Astrocyte (in vitro differentiated cells and primary cell): ENCODE data around the gene MGP. TPM values are rescaled to one million over a fixed set of nuclear protein-coding genes. Genes with fewer than 3 reads are reported as not detected.
A peak's percentile ranks its signal among the peaks of the same experiment; 100 is the strongest.

ENCODE experiments used
- DNase-seq: peaks from one replicate; pipeline ENCODE4 v3.0.0-alpha.2; 2010; ENCODE audit warnings: low read depth
- FAIRE-seq: peaks from 2 replicates; lab custom pipeline; 2011; peaks lifted over from hg19 to GRCh38; lab: Jason Lieb, UNC
- H2AFZ ChIP-seq: 2 replicates; pipeline ENCODE4 v1.6.0; 2012; ENCODE audit warnings: low read depth, low read length, inconsistent platforms
- H3K27ac ChIP-seq: 2 replicates; pipeline ENCODE4 v1.5.1; 2011; ENCODE audit warnings: low read depth, low read length, inconsistent platforms
- H3K27me3 ChIP-seq: 2 replicates; pipeline ENCODE4 v1.6.0; 2011; ENCODE audit warnings: low read length, inconsistent platforms; ENCODE audit not compliant: insufficient read depth
- H3K36me3 ChIP-seq: 2 replicates; pipeline ENCODE4 v1.5.1; 2011; ENCODE audit warnings: low read length, inconsistent platforms; ENCODE audit not compliant: insufficient read depth
- H3K4me1 ChIP-seq: 2 replicates; pipeline ENCODE4 v1.5.1; 2011; ENCODE audit warnings: low read length, inconsistent platforms; ENCODE audit not compliant: insufficient read depth
- H3K4me2 ChIP-seq: 2 replicates; pipeline ENCODE4 v1.6.0; 2012; ENCODE audit warnings: low read length, inconsistent platforms
- H3K4me3 ChIP-seq: 2 replicates; pipeline ENCODE4 v1.5.1; 2011; ENCODE audit warnings: low read depth, mild to moderate bottlenecking, low read length, inconsistent platforms; ENCODE audit not compliant: insufficient read depth
- H3K79me2 ChIP-seq: 2 replicates; pipeline ENCODE4 v1.6.0; 2012; ENCODE audit warnings: mild to moderate bottlenecking, low read length, inconsistent platforms; ENCODE audit not compliant: insufficient read depth
- H3K9ac ChIP-seq: 2 replicates; pipeline ENCODE4 v1.6.0; 2012; ENCODE audit warnings: mild to moderate bottlenecking, low read length, inconsistent platforms
- H3K9me3 ChIP-seq: 2 replicates; pipeline ENCODE4 v1.5.1; 2012; ENCODE audit warnings: low read depth, mild to moderate bottlenecking, low read length, inconsistent platforms; ENCODE audit not compliant: insufficient read depth
- H4K20me1 ChIP-seq: 2 replicates; pipeline ENCODE4 v1.6.0; 2012; ENCODE audit warnings: low read length, inconsistent platforms; ENCODE audit not compliant: insufficient read depth
- H3K27ac Mint-ChIP-seq: one replicate; pipeline ENCODE4 v1.8.0; 2021; ENCODE audit warnings: mild to moderate bottlenecking, mixed read lengths; ENCODE audit not compliant: unreplicated experiment
- H3K27me3 Mint-ChIP-seq: one replicate; pipeline ENCODE4 v1.8.0; 2021; ENCODE audit warnings: low read depth, mixed read lengths; ENCODE audit not compliant: unreplicated experiment
- H3K36me3 Mint-ChIP-seq: one replicate; pipeline ENCODE4 v1.8.0; 2021; ENCODE audit warnings: low read depth, mixed read lengths; ENCODE audit not compliant: unreplicated experiment
- H3K4me1 Mint-ChIP-seq: one replicate; pipeline ENCODE4 v1.8.0; 2021; ENCODE audit warnings: low read depth, mixed read lengths; ENCODE audit not compliant: unreplicated experiment
- H3K4me3 Mint-ChIP-seq: one replicate; pipeline ENCODE4 v1.8.0; 2021; ENCODE audit warnings: mild to moderate bottlenecking, moderate library complexity, mixed read lengths; ENCODE audit not compliant: unreplicated experiment
- H3K9me3 Mint-ChIP-seq: one replicate; pipeline ENCODE4 v1.8.0; 2021; ENCODE audit warnings: mild to moderate bottlenecking, mixed read lengths; ENCODE audit not compliant: unreplicated experiment
- EZH2 ChIP-seq: IDR thresholded peaks from 2 replicates; pipeline ENCODE4 v1.6.1; 2012; ENCODE audit warnings: mild to moderate bottlenecking, low read length, inconsistent platforms; ENCODE audit not compliant: insufficient read depth
- total RNA-seq: library from RNA; stranded (reverse); gene quantifications from 2 replicates; pipeline ENCODE4 v1.2.1, GENCODE V29; 2021
- TF ChIP-seq, protein P1 (sequence below): IDR thresholded peaks from 2 replicates; pipeline ENCODE4 v1.5.1; 2011; ENCODE audit warnings: low read depth, mild to moderate bottlenecking, inconsistent platforms, low read length, moderate library complexity; ENCODE audit not compliant: insufficient read depth

MGP gene
- total RNA-seq, 1 donor from 2014 or later = not detected

DNA sequence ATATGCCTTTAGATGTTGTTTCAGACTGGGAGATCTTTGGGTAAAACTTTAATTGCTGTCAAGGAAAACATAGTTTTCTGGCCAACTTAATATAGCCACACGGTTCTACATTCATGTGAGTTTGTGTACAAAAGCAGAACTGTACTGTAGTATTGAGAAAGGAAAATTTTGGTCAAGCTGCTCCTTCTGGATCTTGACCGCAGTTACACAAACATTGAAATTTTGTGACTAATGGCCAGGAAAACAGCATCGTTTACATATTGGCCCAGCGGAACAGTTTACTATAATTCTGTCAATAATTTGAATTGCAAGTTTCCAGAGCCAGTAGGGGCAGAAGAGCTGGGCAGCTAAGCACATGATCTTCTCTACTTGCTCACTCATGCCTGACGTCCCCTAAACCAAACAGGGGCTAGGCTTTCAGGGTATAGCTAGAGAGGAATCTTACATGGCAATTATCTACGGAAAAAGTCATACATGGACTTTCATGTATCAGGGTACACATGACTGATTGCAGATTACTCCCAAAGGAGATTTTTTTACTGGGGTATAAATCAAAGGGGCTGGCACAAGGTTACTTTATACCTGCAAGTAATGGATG, 31.0 kb downstream of the MGP start:
- Histone ChIP-seq H3K27ac (no peak overlapping the region), H3K27me3 (no peaks in the 10 kb centered on the region), H4K20me1 (no peaks in the 10 kb centered on the region), H3K79me2 (no peaks in the 10 kb centered on the region), H2AFZ (peak overlapping the region; percentile 40), H3K9me3 (no peaks in the 10 kb centered on the region), H3K36me3 (no peaks in the 10 kb centered on the region), H3K4me2 (no peak overlapping the region), H3K9ac (no peak overlapping the region), H3K4me1 (no peaks in the 10 kb centered on the region), H3K4me3 (no peak overlapping the region)
- H3K4me1 Mint-ChIP-seq = peaks cover 2% of the 10 kb centered on the region
- no peaks in the 10 kb centered on the region for H3K27me3 Mint-ChIP-seq
- TF ChIP-seq, protein P1, sequence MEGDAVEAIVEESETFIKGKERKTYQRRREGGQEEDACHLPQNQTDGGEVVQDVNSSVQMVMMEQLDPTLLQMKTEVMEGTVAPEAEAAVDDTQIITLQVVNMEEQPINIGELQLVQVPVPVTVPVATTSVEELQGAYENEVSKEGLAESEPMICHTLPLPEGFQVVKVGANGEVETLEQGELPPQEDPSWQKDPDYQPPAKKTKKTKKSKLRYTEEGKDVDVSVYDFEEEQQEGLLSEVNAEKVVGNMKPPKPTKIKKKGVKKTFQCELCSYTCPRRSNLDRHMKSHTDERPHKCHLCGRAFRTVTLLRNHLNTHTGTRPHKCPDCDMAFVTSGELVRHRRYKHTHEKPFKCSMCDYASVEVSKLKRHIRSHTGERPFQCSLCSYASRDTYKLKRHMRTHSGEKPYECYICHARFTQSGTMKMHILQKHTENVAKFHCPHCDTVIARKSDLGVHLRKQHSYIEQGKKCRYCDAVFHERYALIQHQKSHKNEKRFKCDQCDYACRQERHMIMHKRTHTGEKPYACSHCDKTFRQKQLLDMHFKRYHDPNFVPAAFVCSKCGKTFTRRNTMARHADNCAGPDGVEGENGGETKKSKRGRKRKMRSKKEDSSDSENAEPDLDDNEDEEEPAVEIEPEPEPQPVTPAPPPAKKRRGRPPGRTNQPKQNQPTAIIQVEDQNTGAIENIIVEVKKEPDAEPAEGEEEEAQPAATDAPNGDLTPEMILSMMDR = no peak
- TF ChIP-seq EZH2 = no peak
- no peak for FAIRE-seq
- no peak overlapping the region for H3K4me3 Mint-ChIP-seq
- peaks cover 10% of the 10 kb centered on the region for H3K9me3 Mint-ChIP-seq
- no peaks in the 10 kb centered on the region for H3K36me3 Mint-ChIP-seq
- no peak overlapping the region for H3K27ac Mint-ChIP-seq
- no peak for DNase-seq

DNA sequence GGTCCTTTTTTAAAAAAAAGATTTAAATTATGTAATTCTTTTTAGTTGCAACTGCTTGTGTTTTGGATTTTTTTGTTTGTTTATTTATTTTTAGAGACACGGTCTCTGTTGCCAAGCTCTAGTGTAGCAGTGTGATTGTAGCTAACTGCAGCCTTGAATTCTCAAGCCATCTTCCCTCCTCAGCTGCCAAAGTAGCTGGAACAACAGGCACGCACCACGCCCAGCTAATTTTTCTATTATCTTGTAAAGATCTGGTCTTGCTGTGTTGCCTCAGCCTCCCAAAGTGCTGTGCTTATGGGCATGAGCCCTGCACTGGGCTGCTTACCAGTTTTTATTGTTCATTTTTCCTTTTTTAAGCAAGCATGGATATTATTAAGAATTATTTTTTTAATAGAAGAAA, 31.7 kb downstream of the MGP start:
- H3K4me3 Mint-ChIP-seq = no peak overlapping the region
- no peak for DNase-seq
- no peaks in the 10 kb centered on the region for H3K9me3 ChIP-seq
- H3K36me3 Mint-ChIP-seq = no peaks in the 10 kb centered on the region
- H4K20me1 ChIP-seq = no peaks in the 10 kb centered on the region
- TF ChIP-seq EZH2 = no peak
- TF ChIP-seq, protein P1 = no peak
- no peaks in the 10 kb centered on the region for H3K27me3 ChIP-seq
- H3K79me2 ChIP-seq = no peaks in the 10 kb centered on the region
- H3K27me3 Mint-ChIP-seq = no peaks in the 10 kb centered on the region
- H3K4me2 ChIP-seq = no peak overlapping the region
- H3K9me3 Mint-ChIP-seq = peaks cover 6% of the 10 kb centered on the region
- no peak for FAIRE-seq
- no peak overlapping the region for H2AFZ ChIP-seq
- no peak overlapping the region for H3K4me3 ChIP-seq
- no peaks in the 10 kb centered on the region for H3K36me3 ChIP-seq
- H3K27ac ChIP-seq = no peak overlapping the region
- H3K4me1 ChIP-seq = no peaks in the 10 kb centered on the region
- H3K9ac ChIP-seq = no peak overlapping the region
- no peak overlapping the region for H3K27ac Mint-ChIP-seq
- peaks cover 9% of the 10 kb centered on the region for H3K4me1 Mint-ChIP-seq

DNA sequence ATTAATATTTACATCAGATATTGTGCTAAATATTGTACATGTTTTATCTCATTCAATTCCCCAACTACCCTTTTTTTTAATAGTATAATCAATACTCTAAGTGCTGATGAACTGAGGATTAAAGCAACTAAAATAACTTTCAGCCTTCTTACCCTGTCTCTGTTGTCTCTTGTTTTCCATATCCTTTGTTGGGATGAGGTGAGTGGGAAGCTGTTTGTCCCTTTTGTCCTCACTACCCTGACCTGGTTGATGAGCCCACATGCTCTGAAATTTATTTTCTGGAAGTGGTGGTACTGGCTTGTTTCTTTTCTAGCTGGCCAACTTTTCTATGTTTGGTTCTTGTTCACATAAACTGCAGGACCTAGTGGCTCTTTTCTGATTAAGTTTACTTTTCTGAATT, 32.8 kb downstream of the MGP start:
- Mint-ChIP-seq H3K4me3 (no peak overlapping the region), H3K27me3 (no peaks in the 10 kb centered on the region), H3K9me3 (peaks cover 6% of the 10 kb centered on the region), H3K27ac (no peak overlapping the region), H3K36me3 (no peaks in the 10 kb centered on the region), H3K4me1 (peaks cover 13% of the 10 kb centered on the region)
- H4K20me1 ChIP-seq = no peaks in the 10 kb centered on the region
- no peak overlapping the region for H3K4me3 ChIP-seq
- no peak for TF ChIP-seq EZH2
- TF ChIP-seq, protein P1 = no peak
- no peak overlapping the region for H3K9ac ChIP-seq
- no peak overlapping the region for H2AFZ ChIP-seq
- H3K27me3 ChIP-seq = no peaks in the 10 kb centered on the region
- H3K9me3 ChIP-seq = no peaks in the 10 kb centered on the region
- H3K27ac ChIP-seq = no peak overlapping the region
- H3K79me2 ChIP-seq = no peaks in the 10 kb centered on the region
- FAIRE-seq (no peak), DNase-seq (no peak)
- no peak overlapping the region for H3K4me2 ChIP-seq
- H3K36me3 ChIP-seq = no peaks in the 10 kb centered on the region
- H3K4me1 ChIP-seq = no peaks in the 10 kb centered on the region
